OCI-LY3 (cell line): Measurements from ENCODE around the gene TBPL1.

ENCODE experiments used
- H2AFZ ChIP-seq: fragments of 200-600, 300-600 bp; shearing (Covaris generic); 2 replicates; pipeline ENCODE4 v1.6.0; 2014; ENCODE audit warnings: antibody characterized with exemption, low read depth, low read length
- H3K27ac ChIP-seq: fragments of 200-600, 300-600 bp; sonication (generic); 2 replicates; pipeline ENCODE4 v1.5.1; 2014; ENCODE audit warnings: mild to moderate bottlenecking, low read length, moderate library complexity, mixed read lengths
- H3K27me3 ChIP-seq: fragments of 200-600, 300-600 bp; sonication (generic); 2 replicates; pipeline ENCODE4 v1.6.1; 2014; ENCODE audit warnings: low read depth, low read length, mixed read lengths
- H3K36me3 ChIP-seq: fragments of 200-600, 300-600 bp; sonication (generic); replicated peaks from 2 replicates; pipeline ENCODE3; 2014; ENCODE audit warnings: low read depth, low read length, mixed read lengths
- H3K4me1 ChIP-seq: fragments of 300-600, 200-600 bp; sonication (generic); 2 replicates; pipeline ENCODE4 v1.6.1; 2014; ENCODE audit warnings: low read length, mixed read lengths
- H3K4me2 ChIP-seq: fragments of 200-600, 300-600 bp; sonication (generic); 2 replicates; pipeline ENCODE4 v1.6.1; 2014; ENCODE audit warnings: low read length, mixed read lengths
- H3K4me3 ChIP-seq: fragments of 300-600, 200-600 bp; sonication (generic); 2 replicates; pipeline ENCODE4 v1.5.1; 2014; ENCODE audit warnings: antibody characterized with exemption, mild to moderate bottlenecking, low read length, moderate library complexity
- H3K79me2 ChIP-seq: fragments of 300-600, 200-600 bp; shearing (Covaris generic); 2 replicates; pipeline ENCODE4 v1.6.1; 2014; ENCODE audit warnings: mild to moderate bottlenecking, low read length, mixed read lengths
- H3K9ac ChIP-seq: fragments of 300-600, 200-600 bp; shearing (Covaris generic); 2 replicates; pipeline ENCODE4 v1.6.0; 2014; ENCODE audit warnings: mild to moderate bottlenecking, low read length, moderate library complexity
- H3K9me3 ChIP-seq: fragments of 200-600, 300-600 bp; shearing (Covaris generic); 2 replicates; pipeline ENCODE4 v1.6.1; 2014; ENCODE audit warnings: low read length, mixed read lengths; ENCODE audit not compliant: insufficient read depth
- H4K20me1 ChIP-seq: fragments of 200-600, 300-600 bp; sonication (generic); 2 replicates; pipeline ENCODE4 v1.6.1; 2016; ENCODE audit warnings: low read length, mixed read lengths; ENCODE audit not compliant: insufficient read depth
- CTCF ChIP-seq: fragments of 200-600, 300-600 bp; sonication (generic); IDR thresholded peaks from 2 replicates; pipeline ENCODE4 v1.5.1; 2014; ENCODE audit warnings: antibody characterized with exemption, low read length, low read depth
- EZH2phosphoT487 ChIP-seq: fragments of 200-600 bp; shearing (Covaris generic); IDR thresholded peaks from 2 replicates; pipeline ENCODE4 v1.6.1; 2018; ENCODE audit warnings: antibody characterized with exemption, mixed run types, low read depth

Gene TBPL1

GRCh38 chr6:134039116-134039515 lies 86.1 kb downstream of the TBPL1 start:
- Histone ChIP-seq H3K4me1 (no peaks in the 10 kb centered on the region), H3K4me2 (no peak overlapping the region), H3K9ac (no peak overlapping the region), H4K20me1 (no peaks in the 10 kb centered on the region), H3K9me3 (no peaks in the 10 kb centered on the region), H3K4me3 (no peak overlapping the region), H3K27ac (no peak overlapping the region), H3K79me2 (no peaks in the 10 kb centered on the region), H3K36me3 (no peaks in the 10 kb centered on the region), H2AFZ (no peak overlapping the region), H3K27me3 (no peaks in the 10 kb centered on the region)
- TF ChIP-seq CTCF (no peak), EZH2phosphoT487 (no peak)
